ENCODE measurements around the gene RELN.

The RELN gene

DNA sequence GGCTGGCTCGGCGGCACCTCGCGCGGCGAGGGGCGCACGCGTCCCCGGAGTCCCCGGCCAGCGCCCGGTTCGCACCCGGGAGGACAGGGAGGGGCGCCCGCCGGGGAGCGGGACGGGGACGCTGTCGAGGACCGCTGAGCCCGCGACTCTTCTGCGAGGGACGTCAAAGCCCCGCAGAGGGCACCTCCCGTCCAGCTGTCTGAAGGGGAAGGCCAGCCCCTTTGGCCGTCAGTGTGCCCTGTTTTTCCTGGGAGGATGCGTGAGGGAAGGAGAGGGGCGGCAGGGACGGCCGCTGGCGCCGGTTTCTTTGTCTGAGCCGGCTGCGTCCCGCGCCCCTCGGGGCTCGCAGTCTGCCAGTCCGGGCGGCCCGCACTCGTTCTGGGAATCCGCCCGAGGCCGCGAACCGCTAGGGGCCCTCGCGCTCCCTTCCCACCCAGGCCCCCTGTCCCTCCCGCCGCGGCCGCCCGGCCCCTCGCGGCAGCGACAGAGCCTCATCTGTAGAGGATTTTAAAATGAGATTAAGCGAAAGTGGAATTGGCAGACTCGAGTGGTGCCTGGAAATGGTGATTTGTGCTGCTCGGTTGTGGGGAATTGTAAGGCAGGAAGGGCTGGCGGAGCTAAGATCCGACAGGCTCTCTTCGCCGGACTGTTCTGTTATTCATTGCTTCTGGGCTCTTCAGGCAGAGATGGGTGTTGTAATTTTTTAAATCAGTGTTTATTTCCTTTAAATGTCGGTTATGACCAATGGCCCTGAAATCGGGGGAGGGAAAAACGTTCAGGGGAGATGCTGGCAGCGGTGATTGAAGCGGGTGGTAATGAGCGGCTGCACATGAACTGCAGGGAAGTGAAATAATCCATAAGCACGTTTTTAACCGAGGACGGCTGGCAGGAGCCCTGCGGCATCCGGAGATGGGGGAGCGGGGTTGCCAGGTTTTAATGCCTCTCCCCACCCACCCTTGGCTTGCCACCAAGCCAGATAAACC, 618 bp upstream of the RELN start:
- DNase-seq (ENCODE audit: low spot score), result no peak

DNA sequence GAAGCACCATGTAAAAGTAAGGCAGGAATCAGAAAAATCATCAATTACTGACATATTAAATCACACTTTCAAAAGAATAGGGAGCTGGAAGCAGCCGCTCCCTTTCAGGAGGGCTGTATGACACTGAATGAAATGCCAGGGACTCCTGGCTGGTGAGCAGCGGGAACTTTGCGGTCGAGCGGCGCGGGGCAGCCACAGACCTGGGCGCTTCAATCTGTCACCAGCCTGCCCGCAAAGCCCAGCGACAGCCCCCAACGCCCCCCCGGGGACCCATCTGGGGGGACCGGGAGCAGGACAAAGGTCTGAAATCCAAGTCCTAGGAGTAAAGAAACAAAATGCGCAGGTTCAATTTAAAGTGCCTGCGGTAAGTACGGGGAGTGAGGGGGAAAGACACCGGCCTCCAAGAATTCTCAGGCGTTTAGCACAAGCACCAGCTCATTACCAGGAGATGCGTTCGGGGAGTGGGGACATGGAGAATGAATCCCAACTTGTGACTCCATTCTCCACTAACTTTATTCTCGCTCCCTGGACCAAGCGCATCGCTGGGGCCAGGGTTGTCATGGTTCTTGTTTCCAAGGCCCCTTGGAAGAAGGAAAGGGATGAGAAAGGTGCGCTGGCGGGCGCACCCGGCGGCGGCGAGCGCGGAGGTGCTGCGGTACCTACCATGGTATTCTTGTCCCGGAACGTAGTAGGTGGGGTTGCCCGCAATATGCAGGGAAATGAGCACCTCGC, 824 bp downstream of the RELN start:
- DNase-seq (ENCODE audit: low spot score), result no peak

DNA sequence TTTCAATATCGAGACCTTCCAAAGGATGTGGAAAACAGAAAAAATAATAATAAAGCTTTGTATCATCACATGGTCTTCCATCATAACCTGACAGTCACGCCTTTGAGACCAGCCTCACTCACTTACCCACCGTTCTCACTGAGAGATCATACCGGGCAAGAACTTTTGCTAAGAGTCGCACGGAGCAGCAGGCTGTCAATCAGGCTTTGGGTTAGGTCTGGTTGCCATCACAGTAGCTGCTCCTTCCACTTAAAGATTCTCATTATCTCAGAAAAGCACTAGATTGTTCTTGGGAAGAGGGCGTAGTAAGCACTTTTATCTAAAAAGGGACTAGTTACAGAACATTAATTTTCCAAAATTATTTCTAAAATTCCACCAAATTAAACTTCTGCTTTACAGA, 2.0 kb downstream of the RELN start:
- DNase-seq (ENCODE audit: low spot score), result no peak

DNA sequence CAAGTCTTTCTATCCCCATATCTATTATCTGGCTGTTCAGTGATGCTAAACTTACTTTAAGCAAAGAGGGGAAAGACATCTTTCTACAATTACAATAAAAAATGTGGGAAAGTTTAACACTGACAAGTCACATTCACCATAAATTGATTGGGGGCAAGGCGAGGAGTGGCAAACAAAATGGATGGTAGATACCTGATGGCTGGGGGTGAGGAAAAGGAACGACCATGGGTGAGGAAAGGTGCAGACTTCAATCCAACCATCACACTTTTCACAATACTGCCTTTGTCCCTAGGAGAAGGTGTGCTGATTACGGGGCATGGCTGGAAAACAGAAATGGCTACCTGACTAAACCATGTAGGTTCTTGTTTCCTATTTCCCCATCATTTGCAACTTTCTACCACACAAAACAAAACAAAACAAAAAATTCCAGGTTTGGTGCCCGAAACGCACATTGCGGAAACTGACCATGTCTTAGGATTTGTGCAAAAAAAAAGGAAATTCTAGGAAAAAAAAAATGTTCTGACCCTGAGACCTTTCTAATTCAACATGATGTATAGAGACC, 3.8 kb downstream of the RELN start:
- no peak for DNase-seq (ENCODE audit: low spot score)

DNA sequence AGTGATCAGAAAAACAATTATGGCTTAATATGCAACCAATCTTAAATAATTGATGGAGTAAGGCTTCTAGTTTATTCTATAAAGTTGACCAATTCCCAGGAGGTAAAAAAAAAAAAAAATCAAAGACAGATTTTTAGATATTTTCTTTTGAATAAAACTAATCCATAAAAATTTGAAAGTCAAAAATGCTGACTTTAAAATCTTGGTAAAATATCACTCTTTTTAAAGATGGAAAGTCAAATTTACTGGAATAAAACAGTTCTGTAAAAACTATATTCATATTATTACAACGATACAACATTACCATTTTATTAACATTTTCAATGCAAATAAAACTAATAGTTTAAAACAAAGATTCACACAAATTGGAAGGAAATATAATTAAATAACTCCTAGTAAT, 5.4 kb downstream of the RELN start:
- no peak for DNase-seq (ENCODE audit: low spot score)

DNA sequence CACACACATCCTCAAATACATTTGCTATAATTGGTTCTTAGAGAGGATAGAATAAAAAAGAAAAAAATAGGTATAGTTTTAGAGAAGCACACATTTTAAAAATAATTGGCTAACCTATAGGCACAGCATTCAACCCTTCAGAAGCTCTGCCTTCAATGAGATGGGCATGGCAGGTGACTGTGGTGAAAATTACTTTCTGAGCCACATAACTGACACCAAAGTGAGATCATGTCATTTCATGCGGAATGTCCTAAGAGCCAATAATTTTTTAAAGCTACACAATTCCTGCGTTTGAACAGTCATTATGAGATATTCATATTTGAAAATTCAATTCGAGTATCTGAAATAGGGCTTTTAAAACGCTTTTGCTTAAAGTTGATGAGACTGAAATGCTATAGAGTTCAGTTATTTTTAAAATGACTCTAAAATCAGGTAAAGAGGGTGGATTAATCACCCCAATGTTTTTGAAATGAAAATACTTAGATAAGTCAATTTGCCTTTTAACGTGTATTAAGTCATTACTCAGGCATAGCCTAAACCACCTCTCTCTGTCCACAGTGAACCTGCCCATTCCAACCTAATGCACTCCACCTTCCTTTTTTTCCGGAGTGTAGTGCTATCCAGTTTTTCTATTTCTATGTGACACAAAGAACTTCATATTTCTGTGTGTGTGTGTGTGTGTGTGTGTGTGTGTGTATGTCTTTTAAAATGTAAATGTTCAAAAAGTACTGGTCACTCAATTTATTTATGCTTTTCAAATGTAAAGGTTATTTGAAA, 6.1 kb downstream of the RELN start:
- no peak for DNase-seq (ENCODE audit: low spot score)

DNA sequence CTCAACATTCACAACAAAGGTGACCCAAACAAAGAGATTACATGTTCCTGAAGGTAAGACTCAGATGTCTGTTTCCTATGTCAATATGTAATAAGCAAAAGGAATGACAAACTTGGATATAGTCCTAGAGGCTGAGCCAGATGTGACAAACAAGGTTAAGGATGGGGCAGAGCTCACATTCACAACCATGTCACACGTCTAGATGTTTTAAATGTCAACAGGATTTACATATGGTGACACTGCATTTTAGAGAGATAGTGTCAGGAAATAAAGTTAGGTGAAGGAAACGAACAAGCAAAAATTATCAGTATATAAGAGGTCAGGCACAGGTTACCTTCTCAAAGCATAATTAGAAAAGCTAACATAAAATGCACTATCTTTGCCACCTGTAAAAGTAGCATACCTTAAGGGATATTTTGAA, 8.4 kb downstream of the RELN start:
- DNase-seq (ENCODE audit: low spot score), result no peak

DNA sequence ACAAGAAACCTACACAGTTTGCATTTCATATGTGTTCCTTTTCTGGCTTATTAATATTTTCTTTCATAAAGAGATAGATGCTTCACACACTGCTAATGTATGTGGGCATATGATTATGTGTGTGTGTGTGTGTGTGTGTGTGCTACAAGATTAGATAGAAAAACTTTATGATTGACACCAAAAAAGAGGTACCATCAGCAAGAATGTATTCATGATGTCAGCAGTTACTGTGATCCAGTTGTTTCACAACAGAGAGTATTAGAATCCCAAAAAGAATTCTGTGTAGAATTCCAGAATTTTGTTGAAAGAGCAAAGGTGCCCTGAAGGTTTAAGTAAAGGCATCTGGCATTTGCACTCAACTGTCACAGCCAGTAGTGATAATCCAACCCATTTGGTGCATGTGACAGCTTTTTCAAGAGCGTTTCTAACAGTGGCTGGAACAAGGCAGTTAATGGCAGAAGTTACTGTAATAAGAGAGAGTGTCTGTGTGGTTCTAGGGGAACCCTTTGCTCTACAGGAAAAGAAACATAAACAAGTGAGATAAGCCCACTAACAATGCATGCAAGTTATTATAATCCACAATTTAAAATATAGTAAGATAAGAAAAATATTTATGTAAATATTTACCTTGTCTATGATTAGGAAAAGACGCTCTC, 16.6 kb downstream of the RELN start:
- no peak for DNase-seq (ENCODE audit: low spot score)

DNA sequence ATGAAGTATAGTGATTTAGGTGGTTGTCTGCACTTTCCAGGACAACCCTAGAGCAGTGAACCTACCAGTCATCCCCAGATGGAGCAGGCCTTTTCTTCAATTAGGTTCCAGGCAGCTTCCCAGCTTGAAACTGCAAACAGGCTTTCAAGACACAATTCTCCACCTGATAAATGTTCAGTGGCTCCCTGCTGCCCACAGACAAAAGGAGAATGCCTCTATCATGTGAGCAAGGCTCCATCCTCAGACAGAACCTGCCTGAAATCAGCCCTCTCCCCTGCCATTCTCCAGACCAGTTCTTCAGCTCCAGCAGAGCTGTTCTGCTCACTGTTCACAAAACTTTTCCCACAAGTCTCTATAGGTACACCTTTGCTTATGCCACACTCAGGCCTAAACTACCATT, 22.1 kb downstream of the RELN start:
- DNase-seq (ENCODE audit: low spot score), result no peak

DNA sequence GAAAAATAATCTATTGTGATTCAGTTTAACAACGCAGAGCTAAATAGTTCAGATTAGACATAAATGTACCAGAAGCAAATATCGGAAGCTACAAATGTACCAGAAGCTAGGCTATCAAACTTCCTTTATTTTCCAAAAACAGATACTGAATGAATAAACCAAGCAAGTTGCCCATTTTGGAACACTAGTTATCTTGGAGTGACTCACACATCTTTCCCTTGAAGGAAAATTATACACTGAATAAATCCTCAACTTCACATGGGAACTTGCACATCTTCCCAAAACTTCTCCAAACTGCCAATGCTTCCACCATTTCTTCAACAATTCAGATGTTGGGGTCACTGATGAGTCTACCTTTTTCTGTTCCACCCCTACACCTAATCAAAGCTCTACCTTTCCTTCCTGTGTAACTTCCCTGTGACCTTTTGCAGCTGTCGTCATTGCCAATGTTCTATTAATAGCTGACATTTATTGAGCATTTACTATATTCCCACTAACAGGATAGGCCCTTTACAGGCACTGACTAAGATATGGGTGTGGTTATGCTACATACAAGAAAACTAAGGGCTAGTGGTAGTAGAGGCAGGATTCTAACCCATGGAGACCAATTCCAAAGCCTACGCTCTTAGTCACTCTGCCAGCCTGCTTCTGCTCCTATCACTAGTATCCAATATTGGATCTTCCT, 22.7 kb downstream of the RELN start:
- DNase-seq (ENCODE audit: low spot score), result no peak

DNA sequence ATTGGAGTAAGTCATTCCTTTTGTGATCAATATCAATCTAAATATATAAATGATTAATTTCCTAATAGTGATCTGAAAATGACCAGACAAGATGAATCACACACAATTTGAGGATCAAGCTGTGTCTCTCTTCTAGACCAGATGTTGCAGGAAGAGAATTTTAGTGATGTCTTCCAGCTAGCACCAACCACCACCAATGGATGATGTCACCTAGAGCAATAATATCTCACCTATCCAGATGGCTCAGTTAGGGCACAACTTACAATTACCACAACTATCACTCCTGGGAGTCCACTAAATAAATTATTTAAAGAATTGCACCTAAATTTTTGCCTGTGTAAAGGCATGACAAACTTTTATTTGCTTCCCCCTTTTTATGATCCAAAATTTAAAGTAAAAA, 25.2 kb downstream of the RELN start:
- DNase-seq (ENCODE audit: low spot score), result no peak

DNA sequence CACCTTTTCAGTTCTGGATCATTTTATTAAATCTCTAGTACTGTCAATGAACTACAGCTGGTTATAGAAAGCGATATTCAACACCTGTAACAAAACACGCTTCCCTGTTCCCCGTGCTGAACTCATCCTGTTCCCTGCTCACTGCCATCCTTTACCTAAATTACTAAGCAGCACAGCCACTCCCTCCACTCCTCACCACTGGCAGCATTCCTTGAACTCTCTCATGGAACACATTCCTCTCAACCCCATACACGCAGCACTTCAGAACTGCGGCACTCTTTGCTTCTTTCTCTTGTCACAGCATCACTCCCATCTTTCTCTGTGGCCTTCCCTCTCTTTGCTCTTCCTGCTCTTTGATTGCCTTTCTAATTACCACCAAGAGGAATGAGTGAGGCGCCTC, 27.4 kb downstream of the RELN start:
- DNase-seq (ENCODE audit: low spot score), result no peak

DNA sequence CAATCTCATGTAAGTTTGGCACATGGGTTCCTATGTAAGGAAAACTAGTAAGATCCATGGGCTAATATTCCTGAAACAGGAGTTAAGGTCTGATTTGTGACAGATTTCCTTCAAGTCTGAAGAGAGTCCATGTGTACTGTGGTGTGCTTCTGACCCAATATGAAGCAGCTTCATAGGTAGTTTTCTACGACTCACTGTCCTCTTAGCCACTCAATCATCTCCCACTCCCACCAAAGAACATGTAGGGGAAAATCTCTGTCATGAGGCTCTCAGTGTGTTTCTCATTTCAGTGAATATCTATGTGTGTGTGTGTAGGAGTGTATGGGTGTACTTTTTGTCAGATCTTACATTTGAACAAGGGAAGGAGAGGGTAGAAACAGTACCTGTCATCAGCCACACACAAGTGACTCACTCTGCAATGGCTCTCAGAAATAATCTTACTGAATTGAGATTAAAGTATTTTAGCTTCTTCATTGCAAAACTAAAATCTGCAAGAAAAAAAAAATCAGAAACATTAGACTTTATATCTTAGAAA, 31.1 kb downstream of the RELN start:
- no peak for DNase-seq (ENCODE audit: low spot score)

DNA sequence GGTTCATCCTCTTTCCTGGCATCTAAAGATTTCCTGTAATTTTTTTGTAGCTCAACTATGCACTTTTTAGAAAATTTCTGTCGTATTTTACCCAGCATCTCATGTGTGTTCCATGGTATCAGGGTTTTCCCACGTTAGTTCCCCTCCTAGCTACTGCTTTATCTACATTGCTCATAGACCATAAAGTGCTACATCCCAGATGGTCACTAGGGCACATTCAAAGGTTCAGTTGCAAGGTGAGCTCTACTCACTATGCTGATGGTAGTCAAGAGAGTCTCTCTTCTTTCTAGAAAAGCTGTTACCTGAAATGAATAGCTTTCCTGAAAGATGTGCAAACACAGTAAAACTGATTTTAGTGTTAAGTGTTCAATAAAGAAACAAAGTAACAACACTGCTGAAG, 33.5 kb downstream of the RELN start:
- DNase-seq (ENCODE audit: low spot score), result no peak

DNA sequence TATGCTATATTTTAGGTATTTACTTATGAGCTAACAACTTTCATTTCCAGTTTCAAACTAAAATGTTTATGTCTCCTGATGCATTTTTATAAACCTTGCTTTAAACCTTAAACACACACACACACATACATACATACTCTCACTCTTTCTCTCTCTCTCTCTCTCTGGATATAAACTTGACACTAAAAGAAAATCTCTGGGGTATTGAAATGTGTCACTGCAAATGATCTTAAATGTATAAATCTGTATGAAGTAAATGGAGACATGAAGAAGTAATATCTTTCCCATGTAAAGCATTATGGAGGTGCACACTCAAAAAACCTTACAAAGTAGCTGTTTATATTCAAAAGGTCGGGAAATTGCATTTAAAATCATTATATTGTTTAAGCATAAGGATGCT, 37.0 kb downstream of the RELN start:
- no peak for DNase-seq (ENCODE audit: low spot score)

DNA sequence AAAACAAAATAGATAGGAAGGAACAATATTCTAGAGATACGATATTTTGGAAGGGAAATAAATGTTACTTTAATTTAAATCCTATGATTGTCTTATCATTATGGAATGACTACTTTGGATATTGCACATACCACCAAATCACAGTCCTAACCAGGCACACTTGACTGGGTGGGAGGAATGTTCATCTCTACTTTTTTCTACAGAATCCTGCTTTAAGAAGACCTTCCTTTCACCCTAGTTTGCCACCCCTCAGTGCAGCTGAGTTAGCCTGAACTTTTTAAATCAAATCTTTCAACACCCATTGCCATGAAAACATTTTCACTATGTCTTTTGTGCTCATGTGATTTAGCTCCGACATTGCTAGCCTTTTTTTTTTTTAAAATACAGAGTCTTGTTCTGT, 38.1 kb downstream of the RELN start:
- no peak for DNase-seq (ENCODE audit: low spot score)

DNA sequence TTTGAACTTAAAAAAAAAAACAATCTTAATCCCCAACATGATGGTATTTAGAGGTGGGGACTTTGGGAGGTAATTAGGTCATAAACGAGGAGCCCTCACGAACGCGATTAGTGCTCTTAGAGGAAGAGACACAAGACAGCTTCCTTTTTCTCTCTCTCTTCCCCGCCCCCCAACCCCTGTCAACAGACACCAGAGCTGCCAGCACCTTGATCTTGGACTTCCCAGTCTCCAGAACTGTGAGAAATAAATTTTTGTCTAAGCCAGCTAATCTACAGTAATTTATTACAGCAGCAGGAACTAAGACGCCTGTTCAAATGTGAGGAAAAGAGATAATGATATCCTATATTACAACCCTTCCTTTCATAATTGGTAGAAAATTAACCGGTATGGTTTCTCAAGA, 40.1 kb downstream of the RELN start:
- DNase-seq (ENCODE audit: low spot score), result no peak

DNA sequence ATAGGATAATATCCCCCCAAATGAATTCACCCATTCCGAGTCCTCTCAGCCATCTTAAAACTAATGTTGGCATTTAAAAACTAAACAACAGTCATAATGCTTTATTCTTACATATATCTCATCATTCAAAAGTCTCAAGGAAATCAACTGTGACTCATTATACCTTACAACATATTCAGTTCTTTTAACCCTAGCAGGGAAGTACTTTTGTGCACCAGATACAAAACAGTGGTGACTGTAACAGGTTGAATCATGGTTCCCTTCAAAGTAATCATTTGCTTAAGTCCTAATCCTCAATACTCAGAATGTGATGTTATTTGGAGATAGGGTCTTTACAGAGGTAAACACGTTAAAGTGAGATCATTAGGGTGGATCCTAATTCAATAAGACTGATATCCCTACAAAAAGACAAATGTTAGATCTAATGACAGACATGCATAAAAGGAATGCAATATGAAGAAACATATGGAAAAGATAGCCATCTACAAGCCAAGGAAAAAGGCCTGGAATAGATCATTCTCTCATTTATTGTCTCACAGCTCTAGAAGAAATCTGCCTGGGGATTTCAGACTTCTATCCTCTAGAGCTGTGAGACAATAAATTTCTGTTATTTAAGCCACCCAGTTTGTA, 42.3 kb downstream of the RELN start:
- DNase-seq (ENCODE audit: low spot score), result no peak

DNA sequence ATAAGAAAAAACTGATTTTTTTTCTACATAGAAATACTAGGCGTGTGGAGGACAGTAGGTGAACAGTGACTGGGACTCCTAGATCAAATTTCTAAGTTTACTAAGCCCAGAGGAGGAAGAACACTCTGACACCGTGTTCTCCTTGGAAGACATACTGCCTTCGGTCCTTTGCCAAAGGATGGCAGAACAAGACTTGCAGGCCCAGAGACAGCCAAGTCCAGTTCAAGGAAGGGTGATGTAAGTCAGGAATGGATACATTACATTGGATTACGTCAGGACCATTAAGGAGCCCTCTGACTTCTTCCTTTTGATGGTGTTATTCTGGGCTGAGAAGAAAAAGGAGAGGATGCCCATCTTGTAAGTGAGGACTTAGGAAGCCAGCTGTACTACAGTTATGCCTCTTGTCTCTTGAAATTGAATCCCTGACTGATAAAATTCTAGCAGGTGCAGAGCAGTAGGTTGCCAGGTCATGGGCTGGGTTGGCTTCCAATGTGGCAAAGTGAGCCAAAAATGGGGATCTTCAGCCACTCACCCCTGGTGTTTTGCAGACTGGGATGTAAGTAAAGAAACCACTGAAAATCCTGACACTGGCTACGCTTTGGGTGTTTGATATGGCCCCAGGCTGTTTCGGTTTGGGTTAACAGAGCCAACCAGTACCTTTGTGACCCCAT, 45.1 kb downstream of the RELN start:
- DNase-seq (ENCODE audit: low spot score), result no peak

DNA sequence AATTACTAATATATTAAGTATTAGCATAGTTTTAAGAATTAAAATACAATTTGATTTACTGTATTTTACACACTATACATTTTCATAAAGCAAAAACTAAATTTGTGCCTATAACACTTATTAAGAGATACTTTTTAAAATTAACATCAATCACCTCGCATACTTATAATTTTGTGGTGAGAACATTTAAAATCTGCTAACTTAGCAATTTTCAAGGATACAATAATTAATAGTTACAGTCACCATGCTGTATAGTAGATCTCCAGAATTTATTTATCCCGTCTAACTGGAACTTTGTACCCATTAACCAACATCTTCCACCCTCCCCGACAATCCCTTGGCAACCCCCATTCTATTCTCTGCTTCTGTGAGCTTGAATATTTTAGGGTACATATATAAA, 47.5 kb downstream of the RELN start:
- no peak for DNase-seq (ENCODE audit: low spot score)
